CD14-positive monocyte (primary cell): ENCODE results near the gene GPR15LG. TPM values are rescaled to one million over a fixed set of nuclear protein-coding genes. Genes with fewer than 3 reads are reported as not detected.

ENCODE experiments used
- DNase-seq, 3 donors: peaks; one replicate each; pipeline ENCODE4 v3.0.0-alpha.2; 2011 to 2022
- H2AFZ ChIP-seq: 2 replicates; pipeline ENCODE4 v1.6.0; 2012; ENCODE audit warnings: mild to moderate bottlenecking, low read depth, low read length, inconsistent platforms; ENCODE audit not compliant: insufficient read depth, poor library complexity, severe bottlenecking
- H3K27ac ChIP-seq, 2 donors: 1 replicate in 1 of 2; 2 replicates in 1 of 2; pipeline ENCODE4 v1.5.1; 2012 to 2013; ENCODE audit warnings: low read length in 2 of 2, control low read depth in 1 of 2, inconsistent platforms in 1 of 2, low read depth in 1 of 2, mild to moderate bottlenecking in 1 of 2
- H3K27me3 ChIP-seq, 2 donors: one replicate each; pipeline versions ENCODE4 v1.6.0 to v1.6.1; 2011 to 2013; ENCODE audit warnings: low read length in 2 of 2; ENCODE audit not compliant: control insufficient read depth in 2 of 2, insufficient read depth in 2 of 2
- H3K36me3 ChIP-seq, 2 donors: replicated peaks in 1 of 2; 1 replicate in 1 of 2; 2 replicates in 1 of 2; pipeline versions ENCODE4 v1.5.1 to v1.6.1; 2012 to 2013; ENCODE audit warnings: low read length in 2 of 2, control low read depth in 1 of 2, inconsistent platforms in 1 of 2, mild to moderate bottlenecking in 1 of 2; ENCODE audit not compliant: insufficient read depth in 2 of 2, control insufficient read depth in 1 of 2
- H3K4me1 ChIP-seq, 2 donors: 1 replicate in 1 of 2; 2 replicates in 1 of 2; pipeline versions ENCODE4 v1.5.1 to v1.6.1; 2012 to 2013; ENCODE audit warnings: low read length in 2 of 2, control low read depth in 1 of 2, inconsistent platforms in 1 of 2, mild to moderate bottlenecking in 1 of 2, moderate library complexity in 1 of 2; ENCODE audit not compliant: insufficient read depth in 2 of 2, control insufficient read depth in 1 of 2
- H3K4me2 ChIP-seq: replicated peaks from 2 replicates; pipeline ENCODE3; 2012; ENCODE audit warnings: low read length, moderate library complexity, mild to moderate bottlenecking; ENCODE audit not compliant: poor library complexity, severe bottlenecking; ENCODE audit errors: extremely low read depth
- H3K4me3 ChIP-seq, 3 experiments: fragments of 200-600 bp in 1 of 3; sonication (generic) in 1 of 3; replicated peaks in 1 of 3; 1 replicate in 2 of 3; 2 replicates in 1 of 3; pipeline ENCODE4 v1.5.1; 2011 to 2013; ENCODE audit warnings: low read length in 3 of 3, mild to moderate bottlenecking in 3 of 3, control low read depth in 2 of 3, low read depth in 2 of 3, inconsistent platforms in 1 of 3, moderate library complexity in 1 of 3
- H3K79me2 ChIP-seq: 2 replicates; pipeline ENCODE4 v1.6.0; 2012; ENCODE audit warnings: mild to moderate bottlenecking, control low read depth, inconsistent platforms, low read length, moderate library complexity; ENCODE audit not compliant: insufficient read depth
- H3K9ac ChIP-seq: 2 replicates; pipeline ENCODE4 v1.6.0; 2017; ENCODE audit warnings: low read length, mild to moderate bottlenecking; ENCODE audit not compliant: insufficient read depth, poor library complexity, severe bottlenecking
- H3K9me3 ChIP-seq, 2 donors: replicated peaks in 1 of 2; 1 replicate in 1 of 2; 2 replicates in 1 of 2; pipeline versions ENCODE4 v1.5.1 to v1.6.1; 2012 to 2013; ENCODE audit warnings: low read length in 2 of 2, control low read depth in 1 of 2; ENCODE audit not compliant: control insufficient read depth in 1 of 2, insufficient read depth in 1 of 2
- H4K20me1 ChIP-seq: 2 replicates; pipeline ENCODE4 v1.6.0; 2012; ENCODE audit warnings: mild to moderate bottlenecking, low read length, control low read depth, moderate library complexity; ENCODE audit not compliant: insufficient read depth
- H3K27ac Mint-ChIP-seq, 7 donors: one replicate each; pipeline ENCODE4 v1.8.0; 2020; ENCODE audit warnings: mild to moderate bottlenecking in 7 of 7, mixed read lengths in 7 of 7, moderate library complexity in 6 of 7, inconsistent platforms in 2 of 7
- H3K27me3 Mint-ChIP-seq, 3 donors: one replicate each; pipeline ENCODE4 v1.8.0; 2021 to 2022; ENCODE audit warnings: low read depth in 3 of 3, mild to moderate bottlenecking in 3 of 3, mixed read lengths in 3 of 3, moderate library complexity in 3 of 3, inconsistent platforms in 1 of 3
- H3K36me3 Mint-ChIP-seq, 2 donors: one replicate each; pipeline ENCODE4 v1.8.0; 2020; ENCODE audit warnings: mixed read lengths in 2 of 2, inconsistent platforms in 1 of 2, mild to moderate bottlenecking in 1 of 2
- H3K4me1 Mint-ChIP-seq: one replicate; pipeline ENCODE4 v1.8.0; 2020; ENCODE audit warnings: mild to moderate bottlenecking, mixed read lengths
- H3K4me3 Mint-ChIP-seq, 2 donors: one replicate each; pipeline ENCODE4 v1.8.0; 2020; ENCODE audit warnings: mild to moderate bottlenecking in 2 of 2, mixed read lengths in 2 of 2, moderate library complexity in 1 of 2
- H3K9me3 Mint-ChIP-seq, 7 donors: one replicate each; pipeline ENCODE4 v1.8.0; 2020 to 2022; ENCODE audit warnings: mixed read lengths in 7 of 7, mild to moderate bottlenecking in 6 of 7, moderate library complexity in 6 of 7, inconsistent platforms in 2 of 7
- CTCF ChIP-seq: fragments of 200-600 bp; IDR thresholded peaks from one replicate; pipeline ENCODE4 v1.8.0; 2022; ENCODE audit warnings: antibody characterized with exemption, mild to moderate bottlenecking
- WGBS: methylation state at CpG from one replicate; pipeline ENCODE4 v1.1.5; 2013; ENCODE audit warnings: missing lambda C conversion rate; ENCODE audit not compliant: insufficient coverage; 5-methylcytosine and 5-hydroxymethylcytosine counted together
- intact Hi-C, 2 donors: fragments of 100-400 bp; cut with micrococcal nuclease; formaldehyde crosslinking; loops; one replicate each; pipeline versions ENCODE4 v1.15.0 to v1.15.1; 2023
- polyA plus RNA-seq, 3 donors: library from polyadenylated mRNA; depleted of rRNA in 1 of 3; unstranded in 2 of 3; stranded (reverse) in 1 of 3; fragments of 300-500 nt in 2 of 3; fragments of >200 nt in 1 of 3; fragmentation: Illumina TruSeq in 2 of 3; gene quantifications; 1 replicate in 2 of 3; 2 replicates in 1 of 3; pipeline ENCODE4 v1.2.3, GENCODE V29; 2012 to 2021

GPR15LG gene
- polyA plus RNA-seq, 3 donors = not detected

DNA sequence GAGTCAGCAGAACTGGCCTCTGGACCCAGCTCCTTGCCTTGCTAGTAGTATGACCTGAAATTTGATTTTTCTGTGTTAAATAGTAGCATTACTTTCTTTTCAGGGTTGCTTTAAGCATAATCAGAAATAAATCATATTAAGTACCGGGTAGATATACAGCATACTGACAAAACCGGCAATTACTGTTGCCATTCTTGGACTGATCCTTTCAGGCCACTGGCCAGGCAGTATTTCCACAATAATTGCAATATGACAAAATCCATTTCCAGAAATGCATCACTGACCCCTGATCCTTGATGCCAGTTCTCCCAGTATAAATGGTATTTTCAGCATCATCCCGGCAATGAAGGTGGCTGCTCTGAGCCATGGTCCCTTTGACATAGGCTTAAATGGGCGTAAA lies 60.9 kb downstream of the GPR15LG start:
- no peak for DNase-seq
- H3K27me3 Mint-ChIP-seq = peaks cover 4 to 13% (median 12%) of the 10 kb centered on the region in 3 donors

More for the DNA sequence above, 60.9 kb downstream of the GPR15LG start:
- no peak for TF ChIP-seq CTCF
- Histone ChIP-seq H4K20me1 (no peaks in the 10 kb centered on the region), H3K4me3 (no peak overlapping the region), H3K4me1 (no peaks in the 10 kb centered on the region), H3K27me3 (no peaks in the 10 kb centered on the region), H2AFZ (no peak overlapping the region), H3K27ac (no peak overlapping the region), H3K4me2 (no peak overlapping the region), H3K79me2 (no peaks in the 10 kb centered on the region), H3K9ac (no peak overlapping the region), H3K36me3 (no peaks in the 10 kb centered on the region), H3K9me3 (no peaks in the 10 kb centered on the region)
- H3K36me3 Mint-ChIP-seq = no peaks in the 10 kb centered on the region
- H3K9me3 Mint-ChIP-seq = peaks cover 0 to 8% (median 2%) of the 10 kb centered on the region in 7 donors
- no peak overlapping the region for H3K27ac Mint-ChIP-seq
- intact Hi-C loops = no loop called here
- no peak overlapping the region for H3K4me3 Mint-ChIP-seq
- no peaks in the 10 kb centered on the region for H3K4me1 Mint-ChIP-seq
- 67% methylated on average over 3 of the region's 4 CpGs for WGBS

Other genes with a start within 250 kb of the GPR15LG start
- 100 to 1,000 TPM in 2 of 3 donors, 10 to 100 TPM in 1; 91.4 to 363 (median 312) TPM for gene GHITM, start 34.3 kb upstream of the GPR15LG start, polyA plus RNA-seq
- gene CDHR1, start 20.7 kb downstream of the GPR15LG start, polyA plus RNA-seq = not detected
- gene LRIT2, start 51.7 kb downstream of the GPR15LG start, polyA plus RNA-seq = not detected
- not detected for gene LRIT1, start 67.7 kb downstream of the GPR15LG start, polyA plus RNA-seq
- not detected for gene RGR, start 71.3 kb downstream of the GPR15LG start, polyA plus RNA-seq
- gene CCSER2, start 154.8 kb downstream of the GPR15LG start, polyA plus RNA-seq = 10 to 100 TPM in 2 of 3 donors, 1 to 10 TPM in 1; 7.4 to 23.3 (median 14.3) TPM